Medulla oblongata (tissue), 1 donor: Measurements from ENCODE around the gene TMEM114.
"Not testable (repeated sequence)": the region's sequence is repeated elsewhere in the genome, so short reads cannot be mapped to it uniquely, and the experiment has no call there.

ENCODE experiments used
- DNase-seq: peaks from one replicate; pipeline ENCODE4 v3.0.0-alpha.2; 2015; ENCODE audit errors: extremely low spot score

Gene TMEM114

GRCh38 chr16:8576141-8577004 is 13.9 kb downstream of the TMEM114 start:
- no peak for DNase-seq

DNA sequence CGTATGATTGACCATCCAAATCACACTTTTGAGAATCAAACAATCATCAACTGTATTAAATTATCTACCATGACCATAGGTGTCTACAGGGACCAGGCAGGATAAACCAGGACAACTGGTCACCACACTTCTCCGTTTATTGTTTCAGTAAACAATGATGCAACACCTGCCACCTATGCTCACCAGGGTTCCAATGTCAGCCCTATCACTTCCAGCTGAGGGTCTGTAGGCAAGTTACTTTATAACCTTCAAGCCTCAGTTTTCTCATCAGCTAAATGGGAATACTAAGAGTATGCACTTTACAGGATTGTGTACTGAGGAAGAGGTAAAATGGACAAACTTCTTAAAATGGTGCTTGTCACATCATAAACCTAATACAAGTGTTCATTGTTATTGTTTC is 14.9 kb downstream of the TMEM114 start:
- no peak for DNase-seq

DNA sequence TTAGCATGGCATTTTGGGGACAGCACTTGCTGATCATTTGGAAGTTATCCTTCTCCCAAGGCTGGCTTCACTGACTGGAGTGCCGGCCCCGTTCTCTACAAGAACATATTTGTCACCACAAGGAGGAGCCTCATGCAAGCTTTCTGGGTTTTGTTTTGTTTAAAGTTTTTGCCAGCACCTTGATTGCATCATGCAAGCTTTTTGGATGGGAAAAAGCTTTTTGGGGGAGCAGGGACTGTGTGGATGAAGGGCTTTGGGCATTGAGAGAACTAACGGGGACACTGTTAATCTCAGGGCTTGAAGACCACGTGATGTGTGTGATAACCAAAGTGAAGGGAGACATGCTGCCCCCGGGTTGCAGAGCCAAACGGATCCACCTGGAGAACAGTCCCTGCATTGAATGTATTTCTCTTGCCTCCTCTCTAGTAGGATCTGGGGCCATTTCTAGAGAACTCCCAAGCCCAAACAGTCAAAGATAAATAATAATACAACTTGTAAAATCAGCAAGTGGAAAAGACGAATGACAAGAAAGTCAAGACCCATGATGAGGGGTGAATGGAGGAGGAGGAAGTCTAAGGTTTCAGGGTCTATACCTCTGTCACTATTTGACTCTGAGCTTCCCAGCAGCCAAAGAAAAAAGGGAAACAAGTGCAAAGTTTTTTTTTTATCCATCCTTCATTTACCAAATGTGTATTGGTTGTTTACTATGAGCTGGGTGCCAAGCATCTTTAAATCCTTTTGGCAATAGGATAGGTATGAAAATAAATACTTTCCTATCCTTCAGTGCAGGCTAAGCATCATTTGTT is 17.2 kb downstream of the TMEM114 start:
- peak; percentile 46 for DNase-seq

- DNase-seq: no peak
These were observed 18.0 kb downstream of the TMEM114 start for GRCh38 chr16:8572063-8572918.

- DNase-seq: peak; percentile 58
These were observed 19.2 kb downstream of the TMEM114 start for GRCh38 chr16:8571061-8571596.

DNA sequence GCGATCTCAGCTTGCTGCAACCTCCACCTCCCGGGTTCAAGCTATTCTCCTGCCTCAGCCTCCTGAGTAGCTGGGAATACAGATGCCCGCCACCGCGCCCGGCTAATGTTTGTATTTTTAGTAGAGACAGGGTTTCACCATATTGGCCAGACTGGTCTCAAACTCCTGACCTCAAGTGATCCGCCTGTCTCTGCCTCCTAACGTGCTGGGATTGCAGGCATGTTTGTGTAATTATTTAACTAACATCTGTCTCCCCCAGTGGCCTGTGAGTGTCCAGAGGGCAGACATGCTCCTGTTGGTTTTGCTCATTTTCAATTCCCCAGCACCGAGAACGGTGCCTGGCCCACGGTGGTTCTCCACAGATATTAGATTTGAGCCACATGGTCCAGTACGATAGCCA is 19.9 kb downstream of the TMEM114 start:
- not testable (repeated sequence) for DNase-seq

GRCh38 chr16:8569650-8570346 is 20.5 kb downstream of the TMEM114 start:
- DNase-seq: no peak

- DNase-seq: no peak
These were observed 22.1 kb downstream of the TMEM114 start for GRCh38 chr16:8568231-8568617.

GRCh38 chr16:8567355-8568230 is 22.7 kb downstream of the TMEM114 start:
- peak; percentile 89 for DNase-seq

DNA sequence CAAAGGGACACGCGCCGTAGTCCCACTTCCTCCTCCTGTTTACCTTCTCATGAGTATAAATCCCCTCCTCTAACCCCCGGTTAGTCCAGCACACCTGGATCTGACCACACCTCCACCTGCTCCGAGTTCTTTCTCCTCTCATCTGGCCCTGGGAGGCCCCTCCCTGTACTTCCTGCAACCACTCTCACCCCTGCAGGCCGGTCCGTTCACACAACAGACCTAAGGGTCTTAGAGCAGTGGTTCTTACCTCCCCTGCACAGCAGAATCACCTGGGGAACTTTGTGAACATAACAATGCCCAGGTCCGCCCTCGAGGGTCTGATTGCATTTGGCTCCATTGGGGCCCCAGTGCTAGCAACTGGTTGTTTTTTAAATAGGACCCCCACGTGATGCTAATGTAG is 24.8 kb downstream of the TMEM114 start:
- no peak for DNase-seq

GRCh38 chr16:8564934-8565345 is 25.4 kb downstream of the TMEM114 start:
- no peak for DNase-seq

DNA sequence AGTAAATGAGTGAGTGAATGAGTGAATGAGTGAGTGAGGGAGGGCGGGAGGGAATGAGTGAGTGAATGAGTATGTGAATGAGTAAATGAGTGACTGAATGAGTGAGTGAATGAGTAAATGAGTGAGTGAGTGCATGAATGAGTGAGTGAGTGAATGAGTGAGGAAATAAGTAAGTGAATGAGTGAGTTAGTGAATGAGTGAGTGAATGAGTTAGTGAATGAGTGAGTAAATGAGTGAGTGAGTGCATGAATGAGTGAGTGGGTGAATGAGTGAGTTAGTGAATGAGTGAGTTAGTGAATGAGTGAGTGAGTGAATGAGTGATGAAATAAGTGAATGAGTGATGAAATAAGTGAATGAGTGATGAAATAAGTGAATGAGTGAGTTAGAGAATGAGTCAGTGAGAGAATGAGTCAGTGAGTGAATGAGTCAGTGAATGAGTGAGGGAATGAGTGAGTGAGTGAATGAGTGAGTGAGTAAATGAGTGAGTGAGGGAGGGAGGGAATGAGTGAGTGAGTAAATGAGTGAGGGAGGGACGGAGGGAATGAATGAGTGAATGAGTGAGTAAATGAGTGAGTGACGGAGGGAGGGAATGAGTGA is 26.3 kb downstream of the TMEM114 start:
- not testable (repeated sequence) for DNase-seq

DNA sequence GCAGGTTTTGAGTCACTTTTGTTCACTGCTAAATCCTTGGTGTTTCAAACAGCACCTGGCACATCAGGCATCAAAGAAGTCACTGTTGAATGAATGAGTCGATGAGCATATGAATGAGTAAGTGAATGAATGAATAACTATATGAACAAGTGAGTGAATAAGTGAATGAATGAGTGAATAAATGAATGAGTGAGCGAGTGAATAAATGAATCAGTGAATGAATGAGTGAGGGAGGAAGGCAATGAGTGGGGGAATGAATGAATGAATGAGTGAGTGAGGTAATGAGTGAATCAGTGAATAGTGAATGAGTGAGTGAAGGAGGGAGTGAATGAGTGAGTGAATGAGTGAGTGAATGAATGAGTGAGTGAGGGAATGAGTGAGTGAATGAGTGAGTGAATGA is 28.8 kb downstream of the TMEM114 start:
- no peak for DNase-seq

- no peak for DNase-seq
These were observed 34.9 kb downstream of the TMEM114 start for GRCh38 chr16:8555400-8555799.

DNA sequence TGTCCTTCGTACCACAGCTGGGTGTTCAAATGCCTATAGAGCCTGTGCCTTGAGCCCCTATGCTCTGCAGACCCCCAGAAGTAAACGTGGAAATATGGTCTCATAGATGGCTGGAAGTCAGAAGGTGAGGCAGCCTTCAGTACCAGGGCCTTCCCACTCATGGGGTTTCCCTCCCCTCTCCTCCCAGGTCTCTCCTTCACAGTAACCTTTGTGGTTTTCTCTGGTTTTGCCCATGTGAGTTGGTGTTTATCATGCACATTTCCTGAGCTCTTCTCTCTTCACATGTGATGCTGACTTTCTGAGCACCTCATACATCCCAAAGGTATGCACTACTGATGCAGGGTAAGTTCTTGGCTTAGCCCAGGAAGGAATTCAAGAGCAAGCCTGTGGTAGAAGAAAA is 35.4 kb downstream of the TMEM114 start:
- no peak for DNase-seq

GRCh38 chr16:8554022-8554421 is 36.3 kb downstream of the TMEM114 start:
- no peak for DNase-seq

GRCh38 chr16:8552487-8553221 is 37.7 kb downstream of the TMEM114 start:
- DNase-seq: no peak

DNA sequence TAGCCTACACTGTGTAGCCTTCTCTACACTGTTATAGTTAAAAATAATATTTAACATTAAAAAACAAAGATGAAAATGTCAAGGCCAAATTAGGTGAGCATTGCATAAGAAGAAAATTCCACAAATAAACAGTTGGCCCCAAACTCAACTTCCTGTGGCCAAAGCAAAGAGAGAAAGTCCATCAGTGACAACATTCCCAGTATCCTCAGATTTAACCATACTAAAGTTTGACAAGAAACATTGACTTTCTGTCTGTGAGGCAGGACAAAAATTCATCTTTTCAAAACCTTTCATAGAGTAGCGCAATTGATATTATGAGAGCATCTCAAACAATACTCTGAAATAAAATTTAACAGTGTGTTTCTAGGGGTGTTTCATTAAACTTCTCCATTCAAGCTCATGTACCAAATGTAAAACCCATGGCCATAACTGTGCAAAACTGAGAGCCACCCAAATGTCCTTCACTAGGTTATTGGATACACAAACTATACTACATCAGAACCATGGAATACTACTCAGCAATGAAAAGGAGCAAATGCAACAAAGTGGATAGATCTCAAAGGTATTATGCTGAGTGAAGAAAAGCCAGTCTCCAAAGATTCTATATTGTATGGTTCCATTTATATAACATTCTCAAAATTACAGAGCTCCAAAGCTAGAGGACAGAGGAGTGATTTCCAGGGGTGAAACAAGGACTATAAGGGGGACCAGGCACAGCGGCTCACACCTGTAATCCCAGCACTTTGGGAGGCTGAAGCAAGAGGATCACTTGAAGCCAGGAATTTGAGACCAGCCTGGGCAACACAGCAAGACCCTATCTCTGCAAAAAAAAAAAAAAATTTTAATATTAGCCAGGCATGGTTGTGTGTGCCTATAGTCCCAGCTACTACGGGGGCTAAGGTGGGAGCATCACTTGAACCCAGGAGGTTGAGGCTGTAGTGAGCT is 38.7 kb downstream of the TMEM114 start:
- no peak for DNase-seq
